NCI-H2029 treated with DMSO at 0.1 percent for 48 hours (cell line): ENCODE data around the gene RPL35A.
"Not testable (repeated sequence)": the region's sequence is repeated elsewhere in the genome, so short reads cannot be mapped to it uniquely, and the experiment has no call there.

Experiments
- DNase-seq: peaks from one replicate; lab custom pipeline; 2025; lab: John Stamatoyannopoulos, UW

Gene RPL35A

GRCh38 chr3:197949778-197950676, at the start of gene RPL35A:
RPL35A (plus strand) TSS chr3:197950190; CDS start chr3:197950968, 778 bp downstream.
- peak; percentile 95 for DNase-seq

DNA sequence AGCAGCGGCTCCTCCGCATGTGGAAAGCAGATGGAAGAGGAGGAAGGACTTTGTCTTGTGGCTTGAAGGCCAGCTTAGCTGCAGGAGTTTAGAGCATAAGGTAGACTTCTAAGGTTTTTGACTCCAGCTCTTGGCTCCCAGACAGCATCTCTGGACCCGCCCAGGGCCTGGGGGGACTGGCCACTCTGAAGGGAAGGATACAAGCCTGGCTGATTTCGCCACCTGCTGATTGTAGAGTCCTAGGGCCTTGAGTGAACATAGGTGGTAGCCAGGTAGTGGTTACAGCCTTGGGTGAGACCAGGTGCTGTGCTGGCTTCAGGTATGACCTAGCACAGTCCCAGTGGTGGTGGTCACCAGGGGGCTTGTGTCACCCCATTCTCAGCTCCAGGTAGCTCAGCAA, 48.4 kb upstream of the RPL35A start:
- DNase-seq: no peak

DNA sequence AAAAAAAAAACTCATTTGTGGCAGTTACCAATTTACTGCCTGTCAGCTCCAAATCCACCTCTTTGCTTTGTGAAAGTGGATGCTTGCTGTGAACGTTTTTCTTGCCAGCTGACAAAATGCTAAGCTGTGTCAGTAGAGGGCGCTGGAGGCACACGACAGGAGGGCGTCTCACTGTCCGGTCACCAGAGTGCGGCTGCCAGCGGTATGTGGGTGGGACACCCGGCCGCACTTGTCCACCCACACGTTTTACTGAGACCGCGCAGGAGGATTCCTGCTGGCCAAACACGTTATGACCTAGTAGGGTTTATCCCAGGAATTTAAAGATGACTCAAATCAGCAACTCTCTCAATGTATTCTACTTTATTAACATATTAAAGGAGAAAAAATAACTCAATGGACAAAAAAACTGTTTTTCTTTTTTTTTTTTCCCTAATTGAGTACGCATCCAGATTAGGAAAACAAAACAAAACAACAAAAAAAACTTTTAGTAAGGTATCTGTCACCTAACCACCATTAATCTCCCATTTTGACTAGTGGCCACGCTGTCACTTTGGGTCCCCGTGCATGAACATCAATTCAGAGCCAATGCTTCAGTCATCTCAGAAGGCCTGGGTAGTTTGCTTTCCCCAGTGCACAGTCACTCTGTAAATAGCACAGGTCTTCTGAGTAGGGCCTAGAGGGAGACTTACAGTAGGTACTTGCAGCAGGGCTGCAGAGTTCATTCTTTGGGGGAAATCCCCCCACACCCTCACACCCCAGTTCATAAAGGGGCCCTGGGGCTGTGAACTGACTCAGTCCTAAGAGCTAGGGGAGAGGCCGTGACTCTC, 43.8 kb upstream of the RPL35A start:
- DNase-seq: peak; percentile 39

DNA sequence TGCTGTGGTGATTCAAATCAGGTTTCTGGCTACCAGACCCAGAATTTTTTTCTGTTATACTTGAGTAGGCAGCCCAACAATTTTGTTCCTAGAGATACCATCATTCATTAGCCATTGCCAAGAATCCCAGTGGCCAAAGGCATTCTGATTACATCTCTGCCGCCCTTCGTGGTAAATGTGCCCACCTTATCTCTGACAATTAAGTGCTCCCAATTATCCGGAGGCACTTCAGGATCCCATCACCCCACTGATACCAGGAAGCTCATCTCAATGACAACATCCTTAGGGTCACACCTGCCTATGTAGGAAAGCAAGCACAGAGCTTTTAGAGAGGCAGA, 43.2 kb upstream of the RPL35A start:
- no peak for DNase-seq

- DNase-seq: no peak
Measured at GRCh38 chr3:197907196-197907595, 42.8 kb upstream of the RPL35A start.

DNA sequence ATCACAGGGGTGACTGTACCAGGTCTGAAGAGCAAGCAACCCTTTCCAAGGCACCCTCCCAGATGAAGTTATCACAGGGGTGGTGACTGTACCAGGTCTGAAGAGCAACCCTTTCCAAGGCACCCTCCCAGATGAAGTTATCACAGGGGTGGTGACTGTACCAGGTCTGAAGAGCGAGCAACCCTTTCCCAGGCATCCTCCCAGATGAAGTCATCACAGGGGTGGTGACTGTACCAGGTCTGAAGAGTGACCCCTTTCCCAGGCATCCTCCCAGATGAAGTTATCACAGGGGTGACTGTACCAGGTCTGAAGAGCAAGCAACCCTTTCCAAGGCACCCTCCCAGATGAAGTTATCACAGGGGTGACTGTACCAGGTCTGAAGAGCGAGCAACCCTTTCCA, 41.4 kb upstream of the RPL35A start:
- DNase-seq: not testable (repeated sequence)

- no peak for DNase-seq
Measured at GRCh38 chr3:197908957-197909701, 40.9 kb upstream of the RPL35A start.

DNA sequence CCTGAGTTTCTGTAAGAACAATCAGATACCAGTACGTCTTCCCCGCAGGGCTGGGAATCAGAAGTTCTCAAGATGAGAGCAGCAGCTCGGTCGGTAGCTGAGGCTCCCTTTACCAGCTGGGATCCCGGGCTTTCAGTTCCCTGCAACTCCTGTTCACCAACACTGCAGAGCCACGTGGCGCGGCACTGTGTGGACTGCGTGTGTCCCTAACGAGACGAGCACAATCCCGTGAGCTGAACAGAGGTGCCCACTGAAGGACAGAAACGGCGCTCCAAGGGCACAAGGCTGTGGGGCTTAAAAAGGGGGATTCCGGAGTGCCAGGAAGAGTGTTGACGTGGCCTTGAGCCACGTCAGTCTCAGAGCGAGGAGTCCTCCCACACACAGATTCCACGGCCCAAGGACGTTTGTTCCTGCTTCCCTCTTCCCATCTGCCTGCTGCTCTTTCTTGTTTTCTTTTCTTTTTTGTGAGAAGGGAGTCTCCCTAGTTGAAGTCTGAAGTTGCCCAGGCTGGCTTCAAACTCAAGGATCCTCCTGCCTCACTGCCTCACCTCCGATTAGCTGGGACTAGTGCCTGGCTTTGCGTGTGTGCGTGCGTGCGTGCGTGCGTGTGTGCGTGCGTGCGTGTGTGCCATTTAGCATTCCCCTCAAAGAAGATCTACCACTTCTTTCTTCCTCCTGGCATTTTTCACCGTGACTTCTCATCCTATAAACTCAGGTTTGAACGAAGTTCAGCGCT, 37.1 kb upstream of the RPL35A start:
- DNase-seq: no peak

- no peak for DNase-seq
Measured at GRCh38 chr3:197913641-197914380, 36.2 kb upstream of the RPL35A start.

DNA sequence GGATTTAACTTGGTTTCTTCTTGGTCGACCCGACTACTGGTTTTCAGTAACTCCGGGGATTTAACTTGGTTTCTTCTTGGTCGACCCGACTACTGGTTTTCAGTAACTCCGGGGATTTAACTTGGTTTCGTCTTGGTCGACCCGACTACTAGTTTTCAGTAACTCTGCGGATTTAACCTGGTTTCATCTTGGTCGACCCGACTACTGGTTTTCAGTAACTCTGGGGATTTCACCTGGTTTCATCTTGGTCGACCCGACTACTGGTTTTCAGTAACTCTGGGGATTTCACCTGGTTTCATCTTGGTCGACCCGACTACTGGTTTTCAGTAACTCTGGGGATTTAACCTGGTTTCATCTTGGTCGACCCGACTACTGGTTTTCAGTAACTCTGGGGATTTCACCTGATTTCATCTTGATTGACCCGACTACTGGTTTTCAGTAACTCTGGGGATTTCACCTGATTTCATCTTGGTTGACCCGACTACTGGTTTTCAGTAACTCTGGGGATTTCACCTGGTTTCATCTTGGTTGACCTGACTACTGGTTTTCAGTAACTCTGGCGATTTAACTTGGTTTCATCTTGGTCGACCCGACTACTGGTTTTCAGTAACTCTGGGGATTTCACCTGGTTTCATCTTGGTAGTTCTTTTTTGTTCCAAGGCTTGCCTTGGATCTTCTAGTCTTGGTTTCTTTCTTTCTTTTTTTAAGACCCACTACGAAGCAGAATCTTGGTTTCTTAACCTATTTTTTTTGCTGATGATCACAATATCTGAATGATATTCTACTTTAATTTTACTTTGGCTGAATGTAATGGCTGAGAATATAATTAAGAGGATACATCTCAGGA, 28.3 kb upstream of the RPL35A start:
- DNase-seq: not testable (repeated sequence)

- DNase-seq: no peak
Measured at GRCh38 chr3:197926418-197926817, 23.6 kb upstream of the RPL35A start.

GRCh38 chr3:197927578-197927977, 22.4 kb upstream of the RPL35A start:
- not testable (repeated sequence) for DNase-seq

- no peak for DNase-seq
Measured at GRCh38 chr3:197936819-197937384, 13.1 kb upstream of the RPL35A start.

DNA sequence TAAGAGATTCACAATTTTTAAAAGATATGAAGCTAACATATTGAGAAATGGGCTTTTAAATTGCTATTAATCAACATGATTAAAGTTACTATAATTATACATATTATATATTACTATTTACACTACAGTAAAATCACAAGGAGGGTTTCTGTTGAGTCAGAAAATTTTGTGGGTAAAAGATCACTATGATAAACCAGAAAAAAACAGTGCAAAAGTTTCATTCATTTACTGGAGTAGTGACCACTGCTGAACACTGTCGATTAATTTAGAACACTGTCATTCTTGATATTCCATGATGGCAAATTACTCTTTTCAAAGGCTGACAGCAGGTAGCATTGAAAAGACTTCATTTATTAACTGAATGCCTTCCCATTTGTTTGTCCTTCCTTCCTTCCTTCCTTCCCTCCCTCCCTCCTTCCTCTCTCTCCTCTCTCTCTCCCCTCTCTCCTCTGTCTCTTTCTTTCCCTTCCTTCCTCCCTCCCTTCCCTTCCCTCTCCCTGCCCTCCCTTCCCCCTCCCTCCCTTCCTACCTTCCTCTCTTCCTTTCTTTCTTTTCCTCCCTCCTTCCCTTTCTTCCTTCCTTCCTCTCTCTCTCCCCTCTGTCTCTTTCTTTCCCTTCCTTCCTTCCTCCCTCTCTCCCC, 9.1 kb upstream of the RPL35A start:
- DNase-seq: no peak

DNA sequence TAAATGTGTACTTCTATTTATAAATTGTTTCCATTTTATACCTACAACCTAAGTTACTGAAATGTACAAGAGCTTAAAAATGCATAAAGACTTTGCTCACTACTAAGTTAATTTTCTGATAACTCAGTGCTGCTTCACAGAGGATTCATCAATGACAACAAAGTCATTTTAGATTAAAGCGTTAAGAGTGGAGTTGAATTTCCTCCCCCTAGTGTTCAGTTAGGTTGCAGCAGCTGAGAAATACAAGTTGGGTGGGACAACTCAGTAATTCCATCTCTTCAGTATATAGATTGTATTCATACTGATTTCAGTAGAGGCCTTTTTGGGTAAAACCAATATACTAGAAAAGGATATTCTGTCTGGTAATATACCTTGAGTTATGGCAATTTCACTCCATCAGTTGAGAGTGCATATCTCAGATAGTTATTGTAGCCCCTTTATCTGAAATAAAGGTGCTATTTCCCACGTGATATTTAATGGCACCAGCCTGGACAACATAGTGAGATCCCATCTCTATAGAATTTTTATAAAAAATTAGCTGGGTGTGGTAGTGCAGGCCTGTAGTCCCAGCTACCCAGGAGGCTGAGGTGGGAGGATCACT, 6.9 kb upstream of the RPL35A start:
- peak; percentile 27 for DNase-seq

- no peak for DNase-seq
Measured at GRCh38 chr3:197949191-197949777, 706 bp upstream of the RPL35A start.

GRCh38 chr3:197950677-197951061, 679 bp downstream of the RPL35A start:
- no peak for DNase-seq

DNA sequence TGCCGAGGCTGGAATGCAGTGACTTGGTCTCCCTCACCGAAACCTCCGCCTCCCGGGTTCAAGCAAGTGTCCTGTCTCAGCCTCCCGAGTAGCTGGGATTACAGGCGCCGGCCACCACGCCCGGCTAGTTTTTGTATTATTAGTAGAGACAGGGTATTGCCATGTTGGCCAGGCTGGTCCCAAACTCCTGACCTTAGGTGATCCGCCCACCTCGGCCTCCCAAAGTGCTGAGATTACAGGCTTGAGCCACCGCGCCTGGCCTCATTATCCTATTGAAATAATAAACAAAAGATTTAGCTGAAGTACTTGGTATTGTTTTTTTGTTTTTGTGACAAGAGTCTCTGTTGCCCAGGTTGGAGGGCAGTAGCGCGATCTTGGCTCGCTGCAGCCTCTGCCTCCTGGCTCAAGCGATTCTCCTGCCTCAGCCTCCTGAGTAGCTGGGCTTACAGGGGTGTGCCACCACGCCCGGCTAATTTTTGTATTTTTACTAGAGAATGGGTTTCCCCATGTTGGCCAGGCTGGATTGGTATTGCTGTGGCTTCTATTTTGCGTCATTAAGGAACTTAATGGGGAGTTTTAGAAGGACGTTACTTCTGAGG, 1.5 kb downstream of the RPL35A start:
- no peak for DNase-seq
